ENCODE results near the gene ANKRD44. TPM values are rescaled to one million over a fixed set of nuclear protein-coding genes. Genes with fewer than 3 reads are reported as not detected.

ANKRD44 gene
- total and polyA plus RNA-seq, 4 donors: 25.9 to 63.5 (median 31.5) TPM

GRCh38 chr2:197089655-197090054 lies 220.9 kb downstream of the ANKRD44 start:
- DNase-seq (ENCODE audit: low read depth in 4 of 6, low spot score in 6 of 6): peak in 1 of 6 donors; percentile 58
- Histone ChIP-seq H3K27ac (ENCODE audit: low read depth, low read length) (no peak overlapping the region), H3K4me1 (ENCODE audit: control insufficient read depth, insufficient read depth, low read length) (peaks cover 6% of the 10 kb centered on the region), H3K36me3 (ENCODE audit: control insufficient read depth, insufficient read depth, low read length) (no peaks in the 10 kb centered on the region), H3K4me3 (ENCODE audit: low read depth, low read length) (no peak overlapping the region), H3K27me3 (ENCODE audit: control insufficient read depth, insufficient read depth, low read length) (no peaks in the 10 kb centered on the region), H3K9me3 (ENCODE audit: control insufficient read depth, insufficient read depth, low read length) (no peaks in the 10 kb centered on the region)
- 74% methylated on average over 2 of the region's 2 CpGs for WGBS (ENCODE audit: insufficient coverage)

DNA sequence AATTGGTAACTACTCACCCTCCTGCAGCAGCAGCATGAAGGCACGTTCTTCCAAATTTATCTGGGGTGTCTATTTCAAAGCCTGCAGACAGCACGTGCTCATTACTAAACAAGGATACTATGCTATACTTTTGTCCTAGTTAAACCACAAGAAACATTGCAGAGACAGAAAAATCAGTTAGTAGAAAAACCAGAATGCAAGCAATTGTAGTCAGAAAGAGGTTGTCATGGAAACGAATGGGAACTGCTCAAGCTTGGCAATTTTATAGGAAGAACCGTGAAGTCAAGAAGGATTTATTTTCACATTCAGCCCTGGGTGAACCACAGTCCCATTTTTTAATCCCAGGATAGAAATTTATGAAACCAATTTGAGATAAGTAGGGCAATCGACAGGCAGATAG lies 221.9 kb downstream of the ANKRD44 start:
- Histone ChIP-seq H3K4me3 (ENCODE audit: low read depth, low read length) (no peak overlapping the region), H3K36me3 (ENCODE audit: control insufficient read depth, insufficient read depth, low read length) (no peaks in the 10 kb centered on the region), H3K27ac (ENCODE audit: low read depth, low read length) (peak overlapping the region; percentile 54), H3K9me3 (ENCODE audit: control insufficient read depth, insufficient read depth, low read length) (no peaks in the 10 kb centered on the region), H3K27me3 (ENCODE audit: control insufficient read depth, insufficient read depth, low read length) (no peaks in the 10 kb centered on the region), H3K4me1 (ENCODE audit: control insufficient read depth, insufficient read depth, low read length) (peaks cover 6% of the 10 kb centered on the region)
- peak in 4 of 6 donors; percentile 53 to 96 (median 76) for DNase-seq (ENCODE audit: low read depth in 4 of 6, low spot score in 6 of 6)
- no CpG with 5 or more reads among the region's 5 CpGs for WGBS (ENCODE audit: insufficient coverage)

DNA sequence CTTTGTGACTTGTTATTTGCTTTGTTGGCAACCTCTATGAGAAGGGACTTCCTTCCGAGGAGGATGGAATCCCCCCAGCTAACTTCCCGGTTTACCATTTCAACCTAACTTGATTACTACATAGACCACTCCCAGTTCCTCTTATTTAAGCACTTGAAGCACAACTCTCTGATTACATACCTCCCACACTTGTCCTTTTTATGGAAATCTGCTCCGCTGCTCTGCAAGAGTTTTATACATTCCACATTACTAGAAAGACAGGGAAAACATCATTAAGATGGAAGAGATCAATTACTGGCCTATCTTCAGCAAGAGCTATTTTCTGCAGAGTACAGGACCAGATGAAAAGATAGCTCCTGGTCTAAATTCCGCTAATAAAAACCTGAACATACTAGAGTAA lies 224.1 kb downstream of the ANKRD44 start:
- H3K4me1 ChIP-seq (ENCODE audit: control insufficient read depth, insufficient read depth, low read length): peaks cover 6% of the 10 kb centered on the region
- no peak overlapping the region for H3K27ac ChIP-seq (ENCODE audit: low read depth, low read length)
- no peaks in the 10 kb centered on the region for H3K36me3 ChIP-seq (ENCODE audit: control insufficient read depth, insufficient read depth, low read length)
- H3K9me3 ChIP-seq (ENCODE audit: control insufficient read depth, insufficient read depth, low read length): no peaks in the 10 kb centered on the region
- H3K4me3 ChIP-seq (ENCODE audit: low read depth, low read length): no peak overlapping the region
- H3K27me3 ChIP-seq (ENCODE audit: control insufficient read depth, insufficient read depth, low read length): no peaks in the 10 kb centered on the region
- 62% methylated on average over 2 of the region's 4 CpGs for WGBS (ENCODE audit: insufficient coverage)
- peak in 1 of 6 donors; percentile 58 for DNase-seq (ENCODE audit: low read depth in 4 of 6, low spot score in 6 of 6)

DNA sequence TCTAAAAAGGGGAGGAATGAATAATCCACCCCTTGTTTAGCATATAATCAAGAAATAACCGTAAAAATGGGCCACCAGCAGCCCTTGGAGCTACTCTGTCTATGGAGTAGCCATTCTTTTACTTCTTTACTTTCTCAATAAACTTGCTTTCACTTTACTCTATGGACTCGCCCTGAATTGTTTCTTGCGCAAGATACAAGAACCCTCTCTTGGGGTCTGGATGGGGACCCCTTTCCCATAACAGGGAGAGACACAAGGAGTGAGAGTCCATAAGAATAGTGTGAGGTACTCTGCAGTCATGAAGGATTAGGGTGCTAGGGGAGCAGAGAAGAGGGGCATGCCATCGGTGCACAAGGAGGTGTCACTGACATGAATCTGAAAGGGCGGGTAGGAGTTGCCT lies 224.9 kb downstream of the ANKRD44 start:
- Histone ChIP-seq H3K27ac (ENCODE audit: low read depth, low read length) (no peak overlapping the region), H3K9me3 (ENCODE audit: control insufficient read depth, insufficient read depth, low read length) (no peaks in the 10 kb centered on the region), H3K4me1 (ENCODE audit: control insufficient read depth, insufficient read depth, low read length) (peaks cover 3% of the 10 kb centered on the region), H3K27me3 (ENCODE audit: control insufficient read depth, insufficient read depth, low read length) (no peaks in the 10 kb centered on the region), H3K36me3 (ENCODE audit: control insufficient read depth, insufficient read depth, low read length) (peaks cover 5% of the 10 kb centered on the region), H3K4me3 (ENCODE audit: low read depth, low read length) (no peak overlapping the region)
- WGBS (ENCODE audit: insufficient coverage): 91% methylated on average over 1 of the region's 5 CpGs
- DNase-seq (ENCODE audit: low read depth in 4 of 6, low spot score in 6 of 6): no peak

- WGBS (ENCODE audit: insufficient coverage): 83% methylated on average over 1 of the region's 4 CpGs
- peaks cover 8% of the 10 kb centered on the region for H3K36me3 ChIP-seq (ENCODE audit: control insufficient read depth, insufficient read depth, low read length)
- no peaks in the 10 kb centered on the region for H3K27me3 ChIP-seq (ENCODE audit: control insufficient read depth, insufficient read depth, low read length)
- H3K27ac ChIP-seq (ENCODE audit: low read depth, low read length): no peak overlapping the region
- no peaks in the 10 kb centered on the region for H3K9me3 ChIP-seq (ENCODE audit: control insufficient read depth, insufficient read depth, low read length)
- DNase-seq (ENCODE audit: low read depth in 4 of 6, low spot score in 6 of 6): no peak
- no peak overlapping the region for H3K4me3 ChIP-seq (ENCODE audit: low read depth, low read length)
- peaks cover 3% of the 10 kb centered on the region for H3K4me1 ChIP-seq (ENCODE audit: control insufficient read depth, insufficient read depth, low read length)
These were observed 229.3 kb downstream of the ANKRD44 start for GRCh38 chr2:197081294-197081693.

- H3K4me1 ChIP-seq (ENCODE audit: control insufficient read depth, insufficient read depth, low read length): peaks cover 3% of the 10 kb centered on the region
- peaks cover 8% of the 10 kb centered on the region for H3K36me3 ChIP-seq (ENCODE audit: control insufficient read depth, insufficient read depth, low read length)
- DNase-seq (ENCODE audit: low read depth in 4 of 6, low spot score in 6 of 6): no peak
- no peak overlapping the region for H3K4me3 ChIP-seq (ENCODE audit: low read depth, low read length)
- H3K27ac ChIP-seq (ENCODE audit: low read depth, low read length): no peak overlapping the region
- WGBS (ENCODE audit: insufficient coverage): 62% methylated on average over 3 of the region's 7 CpGs
- no peaks in the 10 kb centered on the region for H3K9me3 ChIP-seq (ENCODE audit: control insufficient read depth, insufficient read depth, low read length)
- no peaks in the 10 kb centered on the region for H3K27me3 ChIP-seq (ENCODE audit: control insufficient read depth, insufficient read depth, low read length)
These were observed 229.9 kb downstream of the ANKRD44 start for GRCh38 chr2:197080578-197081216.

- Histone ChIP-seq H3K27me3 (ENCODE audit: control insufficient read depth, insufficient read depth, low read length) (no peaks in the 10 kb centered on the region), H3K4me3 (ENCODE audit: low read depth, low read length) (no peak overlapping the region), H3K36me3 (ENCODE audit: control insufficient read depth, insufficient read depth, low read length) (peaks cover 8% of the 10 kb centered on the region), H3K4me1 (ENCODE audit: control insufficient read depth, insufficient read depth, low read length) (peaks cover 3% of the 10 kb centered on the region), H3K27ac (ENCODE audit: low read depth, low read length) (no peak overlapping the region), H3K9me3 (ENCODE audit: control insufficient read depth, insufficient read depth, low read length) (no peaks in the 10 kb centered on the region)
- DNase-seq (ENCODE audit: low read depth in 4 of 6, low spot score in 6 of 6): peak in 2 of 6 donors; percentile 85 to 90
- WGBS (ENCODE audit: insufficient coverage): 36% methylated on average over 2 of the region's 6 CpGs
These were observed 230.6 kb downstream of the ANKRD44 start for GRCh38 chr2:197079832-197080555.

DNA sequence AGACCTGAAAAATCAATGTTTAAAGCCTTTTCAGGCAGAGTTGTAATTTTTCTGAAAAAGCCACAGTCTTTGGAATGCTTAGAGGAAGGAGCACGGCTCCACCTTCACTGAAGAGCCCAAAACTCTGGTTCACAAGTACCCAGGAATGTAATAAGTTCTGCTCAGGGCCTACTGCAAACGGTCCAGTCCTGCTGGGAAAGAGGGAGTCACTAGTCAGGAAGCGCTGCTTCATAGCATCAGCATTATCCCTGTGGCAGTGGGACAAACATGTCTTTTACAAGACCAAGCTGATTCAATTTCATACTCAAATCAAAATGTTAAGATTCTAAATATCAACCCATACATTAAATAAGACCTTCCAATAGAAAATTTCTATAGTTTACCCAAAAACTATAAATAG lies 231.2 kb downstream of the ANKRD44 start:
- DNase-seq (ENCODE audit: low read depth in 4 of 6, low spot score in 6 of 6): no peak
- peaks cover 5% of the 10 kb centered on the region for H3K4me1 ChIP-seq (ENCODE audit: control insufficient read depth, insufficient read depth, low read length)
- no peak overlapping the region for H3K27ac ChIP-seq (ENCODE audit: low read depth, low read length)
- WGBS (ENCODE audit: insufficient coverage): 79% methylated on average over 2 of the region's 3 CpGs
- no peaks in the 10 kb centered on the region for H3K27me3 ChIP-seq (ENCODE audit: control insufficient read depth, insufficient read depth, low read length)
- H3K36me3 ChIP-seq (ENCODE audit: control insufficient read depth, insufficient read depth, low read length): peaks cover 8% of the 10 kb centered on the region
- H3K4me3 ChIP-seq (ENCODE audit: low read depth, low read length): no peak overlapping the region
- H3K9me3 ChIP-seq (ENCODE audit: control insufficient read depth, insufficient read depth, low read length): no peaks in the 10 kb centered on the region

GRCh38 chr2:197078535-197078934 lies 232.0 kb downstream of the ANKRD44 start:
- DNase-seq (ENCODE audit: low read depth in 4 of 6, low spot score in 6 of 6): peak in 1 of 6 donors; percentile 26
- no peaks in the 10 kb centered on the region for H3K9me3 ChIP-seq (ENCODE audit: control insufficient read depth, insufficient read depth, low read length)
- H3K36me3 ChIP-seq (ENCODE audit: control insufficient read depth, insufficient read depth, low read length): peaks cover 8% of the 10 kb centered on the region
- no peaks in the 10 kb centered on the region for H3K27me3 ChIP-seq (ENCODE audit: control insufficient read depth, insufficient read depth, low read length)
- H3K4me1 ChIP-seq (ENCODE audit: control insufficient read depth, insufficient read depth, low read length): peaks cover 12% of the 10 kb centered on the region
- H3K27ac ChIP-seq (ENCODE audit: low read depth, low read length): no peak overlapping the region
- WGBS (ENCODE audit: insufficient coverage): no CpG with 5 or more reads among the region's 4 CpGs
- H3K4me3 ChIP-seq (ENCODE audit: low read depth, low read length): no peak overlapping the region

- no peak overlapping the region for H3K4me3 ChIP-seq (ENCODE audit: low read depth, low read length)
- peaks cover 8% of the 10 kb centered on the region for H3K36me3 ChIP-seq (ENCODE audit: control insufficient read depth, insufficient read depth, low read length)
- H3K27ac ChIP-seq (ENCODE audit: low read depth, low read length): peak overlapping the region; percentile 45
- H3K27me3 ChIP-seq (ENCODE audit: control insufficient read depth, insufficient read depth, low read length): no peaks in the 10 kb centered on the region
- WGBS (ENCODE audit: insufficient coverage): no CpG with 5 or more reads among the region's 2 CpGs
- no peaks in the 10 kb centered on the region for H3K9me3 ChIP-seq (ENCODE audit: control insufficient read depth, insufficient read depth, low read length)
- DNase-seq (ENCODE audit: low read depth in 4 of 6, low spot score in 6 of 6): no peak
- H3K4me1 ChIP-seq (ENCODE audit: control insufficient read depth, insufficient read depth, low read length): peaks cover 19% of the 10 kb centered on the region
These were observed 233.2 kb downstream of the ANKRD44 start for GRCh38 chr2:197077336-197077735.

All from spinal cord (tissue), 10 donors.